GM19043 (cell line): ENCODE results near the gene RNASE11.
A peak's percentile ranks its signal among the peaks of the same experiment; 100 is the strongest.
"Not testable (repeated sequence)": the region's sequence is repeated elsewhere in the genome, so short reads cannot be mapped to it uniquely, and the experiment has no call there.

Experiments
- ATAC-seq: cut with Tn5 transposase; IDR thresholded peaks from one replicate; pipeline ENCODE4 v1.9.1; 2021; ENCODE audit warnings: low read depth; ENCODE audit not compliant: unreplicated experiment

Gene RNASE11

GRCh38 chr14:20587489-20588154 lies at the start of gene RNASE11:
Gene RNASE11, minus strand, starts transcription at chr14:20588001.
- no peak for ATAC-seq

DNA sequence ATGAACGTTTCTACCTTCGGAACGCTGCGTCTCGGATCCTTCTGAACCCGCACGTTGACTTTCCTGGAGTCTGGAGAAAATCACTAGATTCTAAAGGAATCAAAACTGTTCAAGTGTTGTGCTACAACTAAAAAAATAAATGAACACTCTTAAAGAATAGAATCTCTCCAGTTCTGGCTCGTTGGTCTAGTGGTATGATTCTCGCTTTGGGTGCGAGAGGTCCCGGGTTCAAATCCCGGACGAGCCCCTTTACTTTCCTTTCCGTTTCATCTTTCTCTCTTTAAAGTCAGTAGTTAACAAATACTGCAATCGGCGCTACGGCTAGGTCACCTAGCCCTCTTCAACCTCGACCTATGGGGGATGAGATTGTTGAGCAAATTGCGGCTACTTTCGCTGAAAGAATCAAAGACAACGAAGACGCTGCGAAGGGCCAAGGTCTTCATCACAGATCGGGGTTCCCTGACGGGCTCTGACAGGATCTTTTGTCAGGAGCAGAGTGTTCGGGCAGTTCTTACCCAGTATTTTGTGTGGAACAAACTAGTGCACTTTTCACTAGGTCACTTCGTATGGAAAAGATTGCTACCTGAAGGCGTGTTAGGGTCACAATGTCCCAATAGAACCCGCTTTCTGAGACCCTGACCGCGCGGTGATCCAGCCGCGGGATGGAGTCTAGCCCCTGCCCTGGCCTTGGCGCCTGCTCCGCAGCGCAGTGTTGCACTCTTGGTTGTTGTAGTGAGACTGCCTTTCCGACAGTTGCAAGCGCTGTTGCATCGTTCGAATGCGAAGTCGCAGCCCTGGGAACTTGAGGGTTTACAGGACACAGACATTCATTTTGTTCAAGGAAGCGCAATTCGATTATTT lies 45.3 kb upstream of the RNASE11 start:
- no peak for ATAC-seq

GRCh38 chr14:20632448-20632830 lies 44.6 kb upstream of the RNASE11 start:
- ATAC-seq: no peak

DNA sequence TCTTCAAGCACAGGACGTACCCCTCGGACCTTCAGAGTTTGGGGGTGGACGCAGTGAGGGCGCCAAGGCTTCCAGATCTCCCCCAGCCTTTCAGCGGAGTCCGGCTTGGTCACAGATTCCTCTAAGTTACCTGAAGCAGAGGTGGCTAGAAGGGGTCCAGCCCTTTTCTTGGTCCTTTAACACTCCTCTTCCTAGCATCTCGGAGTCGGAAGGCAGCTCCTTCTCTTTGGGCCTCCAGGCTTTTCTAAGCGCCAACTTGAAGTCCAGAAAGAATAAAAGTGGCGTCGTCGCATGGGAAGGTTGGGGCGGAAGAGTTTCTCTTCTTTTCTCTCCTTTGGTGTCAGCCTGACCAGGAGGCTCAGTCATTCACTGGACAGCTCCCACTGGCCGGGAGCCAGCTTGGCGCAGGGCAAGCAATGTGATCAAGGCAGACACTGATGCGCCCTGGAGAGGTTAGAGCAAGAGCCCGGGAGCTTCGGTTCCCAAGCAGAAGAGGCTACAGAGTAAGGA lies 44.1 kb upstream of the RNASE11 start:
- ATAC-seq: no peak

- ATAC-seq: no peak
Observed at GRCh38 chr14:20631023-20631879, 43.5 kb upstream of the RNASE11 start.

DNA sequence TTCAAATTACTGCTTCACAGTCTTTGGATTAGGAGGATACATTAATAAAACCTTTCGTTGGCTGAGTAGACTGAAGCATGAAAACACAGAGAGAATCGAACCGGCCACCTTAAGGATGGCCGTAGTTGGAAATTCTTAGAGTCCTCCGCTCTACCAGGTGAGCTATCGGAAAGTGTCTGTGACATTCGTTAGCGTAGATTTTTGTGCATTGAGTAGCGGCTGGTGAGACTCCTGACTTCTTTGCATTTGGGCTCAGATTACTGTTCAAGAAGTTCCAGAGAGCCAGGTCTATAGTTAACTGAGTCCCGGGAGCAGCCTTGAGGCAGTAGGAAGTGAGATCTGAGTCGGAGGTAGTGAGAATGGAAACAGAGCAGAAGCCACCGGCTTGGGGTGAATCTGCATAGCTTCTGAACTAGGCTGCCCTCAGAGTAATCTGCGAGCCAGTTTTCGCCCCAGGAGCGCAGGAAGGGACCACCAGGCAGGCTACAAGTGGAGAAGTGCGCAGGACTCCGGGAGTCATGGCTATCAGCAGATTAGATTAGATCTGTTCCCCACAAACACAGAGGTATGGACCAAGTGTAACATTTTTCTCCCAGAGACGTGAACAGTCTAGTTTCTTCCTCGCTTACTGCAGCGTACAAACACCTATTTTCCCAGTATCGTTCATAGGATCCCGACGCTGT lies 42.7 kb upstream of the RNASE11 start:
- no peak for ATAC-seq

- ATAC-seq: no peak
Observed at GRCh38 chr14:20628063-20628854, 40.5 kb upstream of the RNASE11 start.

- ATAC-seq: no peak
Observed at GRCh38 chr14:20627346-20628027, 39.7 kb upstream of the RNASE11 start.

- no peak for ATAC-seq
Observed at GRCh38 chr14:20626274-20626673, 38.5 kb upstream of the RNASE11 start.

GRCh38 chr14:20624495-20625070 lies 36.8 kb upstream of the RNASE11 start:
- ATAC-seq: no peak

DNA sequence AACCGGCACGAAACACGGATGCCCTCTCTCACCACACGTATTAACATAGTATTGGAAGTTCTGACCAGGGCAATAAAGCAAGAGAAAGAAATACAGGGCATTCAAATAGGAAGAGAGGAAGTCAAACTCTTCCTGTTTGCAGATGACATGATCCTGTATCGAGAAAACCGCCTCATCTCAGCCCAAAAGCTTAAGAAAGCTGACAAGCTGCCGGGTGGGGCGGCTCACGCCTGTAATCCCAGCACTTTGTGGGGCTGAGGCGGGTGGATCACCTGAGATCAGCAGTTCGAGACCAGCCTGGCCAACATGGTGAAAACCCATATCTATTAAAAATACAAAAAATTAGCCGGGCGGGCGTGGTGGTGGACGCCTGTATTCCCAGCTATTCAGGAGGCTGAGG lies 36.0 kb upstream of the RNASE11 start:
- no peak for ATAC-seq

GRCh38 chr14:20622816-20623291 lies 35.1 kb upstream of the RNASE11 start:
- ATAC-seq: no peak

GRCh38 chr14:20620798-20621478 lies 33.1 kb upstream of the RNASE11 start:
- no peak for ATAC-seq

- not testable (repeated sequence) for ATAC-seq
Observed at GRCh38 chr14:20619688-20620087, 31.9 kb upstream of the RNASE11 start.

DNA sequence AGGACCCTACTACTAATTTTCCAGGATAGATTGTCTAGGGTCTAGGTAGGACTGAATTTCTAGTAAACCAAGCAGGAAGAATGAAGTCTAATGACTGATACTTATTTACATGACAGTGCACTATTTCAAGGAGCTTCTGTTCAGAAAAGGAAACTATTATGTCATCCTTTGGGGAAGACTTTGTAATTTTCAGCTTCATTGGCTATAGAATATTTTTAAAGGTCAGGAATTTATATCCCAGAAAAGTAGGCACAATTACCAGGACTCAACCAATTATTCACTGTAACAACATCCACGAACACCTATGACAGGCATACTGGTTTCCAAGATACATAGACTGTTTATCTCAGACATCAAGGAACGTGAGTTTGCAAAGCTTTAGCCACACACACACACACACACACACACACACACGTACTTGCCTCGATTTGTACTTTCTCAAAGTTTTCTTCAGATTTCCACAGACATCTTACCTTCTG lies 30.5 kb upstream of the RNASE11 start:
- ATAC-seq: no peak

DNA sequence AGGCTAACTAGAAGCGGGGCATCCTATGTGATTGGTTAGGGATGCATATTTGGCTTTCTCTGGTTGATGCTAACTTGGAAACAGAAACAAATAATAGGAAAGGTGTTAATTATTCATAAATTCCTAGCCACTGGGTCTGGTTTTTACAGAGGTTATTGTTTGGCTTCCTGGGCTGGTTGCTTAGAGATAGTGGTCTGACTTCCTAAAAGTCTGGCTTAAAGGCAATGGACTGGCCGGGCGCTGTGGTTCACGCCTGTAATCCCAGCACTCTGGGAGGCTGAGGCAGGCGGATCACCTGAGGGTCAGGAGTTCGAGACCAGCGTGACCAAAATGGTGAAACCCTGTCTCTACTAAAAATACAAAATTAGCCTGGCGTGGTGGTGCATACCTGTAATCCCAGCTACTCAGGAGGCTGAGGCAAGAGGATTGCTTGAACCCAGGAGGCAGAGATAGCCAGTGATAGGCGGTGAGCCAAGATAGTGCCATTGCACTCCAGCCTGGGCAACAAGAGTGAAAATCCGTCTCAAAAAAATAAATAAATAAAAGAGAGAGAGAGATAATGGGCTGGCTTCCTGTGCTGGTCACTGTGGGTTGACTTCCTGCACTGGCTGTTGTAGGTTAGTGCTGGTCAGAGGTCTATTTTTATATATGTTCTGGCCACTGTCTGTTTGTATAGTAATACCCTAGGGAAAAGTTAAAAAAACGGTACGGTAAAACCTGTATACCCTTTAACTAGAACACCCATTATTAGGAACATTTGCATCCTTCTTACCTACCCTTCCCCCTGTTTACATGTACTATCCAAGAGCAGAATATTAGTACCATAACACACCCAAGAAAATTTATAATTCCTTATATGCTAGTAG lies 29.6 kb upstream of the RNASE11 start:
- ATAC-seq: peak; percentile 40

GRCh38 chr14:20615996-20616395 lies 28.2 kb upstream of the RNASE11 start:
- no peak for ATAC-seq
